Measurements from ENCODE around the gene CYP4F2. TPM values are rescaled to one million over a fixed set of nuclear protein-coding genes. Genes with fewer than 3 reads are reported as not detected.

The CYP4F2 gene
- total and polyA plus RNA-seq, 2 donors (not counting 3 experiments of a cell fraction or from before 2014, with no cell fraction given): not detected

GRCh38 chr19:15919243-15919642, 21.4 kb upstream of the CYP4F2 start:
- Histone ChIP-seq H3K9ac (replicated peaks; ENCODE audit: extremely low read depth, insufficient read depth, low read length) (no peak overlapping the region), H3K27me3 (ENCODE audit: control insufficient read depth in 2 of 2, insufficient read depth in 2 of 2, low read length in 2 of 2) (no peaks in the 10 kb centered on the region), H3K4me2 (ENCODE audit: insufficient read depth, low read length) (no peak overlapping the region), H3K9me3 (replicated peaks; ENCODE audit: control insufficient read depth, insufficient read depth, low read length) (no peaks in the 10 kb centered on the region), H4K20me1 (replicated peaks; ENCODE audit: control insufficient read depth, extremely low read depth, insufficient read depth, low read length) (no peaks in the 10 kb centered on the region), H3K9me1 (replicated peaks; ENCODE audit: control insufficient read depth, extremely low read depth, insufficient read depth, low read length) (no peaks in the 10 kb centered on the region), H2AFZ (ENCODE audit: low read depth, low read length) (no peak overlapping the region), H3K79me2 (ENCODE audit: control insufficient read depth, insufficient read depth, low read length) (no peaks in the 10 kb centered on the region), H3K27ac (ENCODE audit: insufficient read depth, low read depth, low read length) (no peak overlapping the region), H3K4me1 (ENCODE audit: control insufficient read depth, extremely low read depth, insufficient read depth, low read length) (no peaks in the 10 kb centered on the region), H3K4me3 (replicated peaks in 1 of 3; ENCODE audit: insufficient read depth in 1 of 3, low read depth in 1 of 3, low read length in 3 of 3) (no peak overlapping the region), H3K36me3 (ENCODE audit: control insufficient read depth in 2 of 2, extremely low read depth in 1 of 2, insufficient read depth in 2 of 2, low read length in 2 of 2) (no peaks in the 10 kb centered on the region)
- CTCF ChIA-PET: no interaction called here
- intact Hi-C loops (cut with micrococcal nuclease): no loop called here
- DNase-seq (ENCODE audit: low read depth, low spot score) (no peak), FAIRE-seq (no peak)
- BruUV-seq (replicated peaks): no TSS peak
- no peak for TF ChIP-seq EZH2 (IDR thresholded peaks at IDR 0.05; ENCODE audit: borderline replicate concordance, low read depth, low read length, severe bottlenecking)
- TF ChIP-seq FOS (IDR thresholded peaks at IDR 0.05; ENCODE audit: borderline replicate concordance, insufficient read depth, low read length): no peak
- no peak for TF ChIP-seq GATA2 (IDR thresholded peaks at IDR 0.05; ENCODE audit: insufficient read depth, insufficient read length, low read depth, low read length)
- TF ChIP-seq MYC (IDR thresholded peaks at IDR 0.05; ENCODE audit: low read depth, low read length): no peak
- TF ChIP-seq MAX (IDR thresholded peaks at IDR 0.05; ENCODE audit: insufficient read depth, insufficient read length): no peak
- no peak for TF ChIP-seq POLR2A (IDR thresholded peaks at IDR 0.05; ENCODE audit: low read depth, low read length)
- no peak for TF ChIP-seq JUN (IDR thresholded peaks at IDR 0.05; ENCODE audit: borderline replicate concordance, insufficient read depth, insufficient read length, low read depth)
- POLR2A ChIA-PET: no interaction called here
- dilution Hi-C loops (cut with MboI; ENCODE audit: extremely low pct_ligation_motif_present, low sequenced_read_pairs): no loop called here

- Histone ChIP-seq H3K27me3 (ENCODE audit: control insufficient read depth in 2 of 2, insufficient read depth in 2 of 2, low read length in 2 of 2) (peaks cover 2 to 10% of the 10 kb centered on the region in 2 experiments), H3K9me3 (replicated peaks; ENCODE audit: control insufficient read depth, insufficient read depth, low read length) (no peaks in the 10 kb centered on the region), H3K36me3 (ENCODE audit: control insufficient read depth in 2 of 2, extremely low read depth in 1 of 2, insufficient read depth in 2 of 2, low read length in 2 of 2) (no peaks in the 10 kb centered on the region), H3K27ac (ENCODE audit: insufficient read depth, low read depth, low read length) (no peak overlapping the region), H3K9ac (replicated peaks; ENCODE audit: extremely low read depth, insufficient read depth, low read length) (no peak overlapping the region), H2AFZ (ENCODE audit: low read depth, low read length) (no peak overlapping the region), H3K4me2 (ENCODE audit: insufficient read depth, low read length) (no peak overlapping the region), H3K9me1 (replicated peaks; ENCODE audit: control insufficient read depth, extremely low read depth, insufficient read depth, low read length) (no peaks in the 10 kb centered on the region), H3K79me2 (ENCODE audit: control insufficient read depth, insufficient read depth, low read length) (no peaks in the 10 kb centered on the region), H3K4me1 (ENCODE audit: control insufficient read depth, extremely low read depth, insufficient read depth, low read length) (no peaks in the 10 kb centered on the region), H3K4me3 (replicated peaks in 1 of 3; ENCODE audit: insufficient read depth in 1 of 3, low read depth in 1 of 3, low read length in 3 of 3) (no peak overlapping the region), H4K20me1 (replicated peaks; ENCODE audit: control insufficient read depth, extremely low read depth, insufficient read depth, low read length) (no peaks in the 10 kb centered on the region)
- intact Hi-C loops (cut with micrococcal nuclease) (no loop called here), dilution Hi-C loops (cut with MboI; ENCODE audit: extremely low pct_ligation_motif_present, low sequenced_read_pairs) (no loop called here)
- ChIA-PET CTCF (interaction anchor here (0.7 kb wide), 1 partner anchor 823 kb away, joined by 4 read pairs; no protein-coding TSS in a partner anchor), POLR2A (no interaction called here)
- DNase-seq (ENCODE audit: low read depth, low spot score) (no peak), FAIRE-seq (no peak)
- no peak for TF ChIP-seq FOS (IDR thresholded peaks at IDR 0.05; ENCODE audit: borderline replicate concordance, insufficient read depth, low read length)
- TF ChIP-seq MYC (IDR thresholded peaks at IDR 0.05; ENCODE audit: low read depth, low read length): no peak
- TF ChIP-seq POLR2A (IDR thresholded peaks at IDR 0.05; ENCODE audit: low read depth, low read length): no peak
- no peak for TF ChIP-seq MAX (IDR thresholded peaks at IDR 0.05; ENCODE audit: insufficient read depth, insufficient read length)
- no peak for TF ChIP-seq EZH2 (IDR thresholded peaks at IDR 0.05; ENCODE audit: borderline replicate concordance, low read depth, low read length, severe bottlenecking)
- no peak for TF ChIP-seq JUN (IDR thresholded peaks at IDR 0.05; ENCODE audit: borderline replicate concordance, insufficient read depth, insufficient read length, low read depth)
- TF ChIP-seq POLR2AphosphoS5 (IDR thresholded peaks at IDR 0.05; ENCODE audit: insufficient read depth, low read depth, low read length): no peak
- TF ChIP-seq GATA2 (IDR thresholded peaks at IDR 0.05; ENCODE audit: insufficient read depth, insufficient read length, low read depth, low read length): no peak
- no peak for TF ChIP-seq CTCF (IDR thresholded peaks at IDR 0.05; ENCODE audit: extremely low read depth in 1 of 2, insufficient read depth in 1 of 2, low read depth in 1 of 2, low read length in 2 of 2)
- no TSS peak for BruUV-seq (replicated peaks)
Observed at GRCh38 chr19:15915109-15915508, 17.2 kb upstream of the CYP4F2 start.

All from endothelial cell of umbilical vein (primary cell).